Left lung (tissue), 10 donors: ENCODE measurements around the gene ARHGAP26. TPM values are rescaled to one million over a fixed set of nuclear protein-coding genes. Genes with fewer than 3 reads are reported as not detected.
A peak's percentile ranks its signal among the peaks of the same experiment; 100 is the strongest.

Experiments used
- ATAC-seq: fragments of 200-7000 bp; cut with Tn5 transposase; one replicate; pipeline ENCODE4 v1.9.1; 2020; ENCODE audit warnings: moderate library complexity
- DNase-seq, 4 donors: peaks; one replicate each; pipeline ENCODE4 v3.0.0-alpha.2; 2013 to 2020
- H3K27ac ChIP-seq, 2 donors: fragments of 200-600 bp; sonication (generic) in 1 of 2; one replicate each; pipeline versions ENCODE4 v1.5.0 to v1.8.0; 2020 to 2021
- H3K27me3 ChIP-seq, 2 donors: fragments of 200-600 bp; sonication (generic) in 1 of 2; one replicate each; pipeline versions ENCODE4 v1.5.0 to v1.8.0; 2020 to 2021
- H3K36me3 ChIP-seq, 2 donors: fragments of 200-600 bp; sonication (generic) in 1 of 2; one replicate each; pipeline versions ENCODE4 v1.5.0 to v1.8.0; 2020 to 2021
- H3K4me1 ChIP-seq, 2 donors: fragments of 200-600 bp; one replicate each; pipeline ENCODE4 v1.8.0; 2021
- H3K4me3 ChIP-seq, 2 donors: fragments of 200-600 bp; sonication (generic) in 1 of 2; one replicate each; pipeline versions ENCODE4 v1.5.0 to v1.8.0; 2020 to 2021; ENCODE audit warnings: mild to moderate bottlenecking in 1 of 2
- H3K9me3 ChIP-seq, 2 donors: fragments of 200-600 bp; sonication (generic) in 1 of 2; one replicate each; pipeline versions ENCODE4 v1.5.0 to v1.8.0; 2020 to 2021
- CTCF ChIP-seq, 2 donors: fragments of 200-600 bp; sonication (generic) in 1 of 2; IDR thresholded peaks; one replicate each; pipeline versions ENCODE4 v1.5.0 to v1.8.0; 2021; ENCODE audit warnings: antibody characterized with exemption in 2 of 2
- intact Hi-C, 2 donors: fragments of 100-400 bp; cut with DNase I; formaldehyde crosslinking; loops; one replicate each; pipeline versions ENCODE4 v1.11.2 to v1.14.2; 2022
- polyA plus RNA-seq, 6 donors: library from polyadenylated mRNA; unstranded; fragments of 120-200 nt; gene quantifications; one replicate each; pipeline ENCODE4 v1.2.1, GENCODE V29; 2013; ENCODE audit not compliant: insufficient read length in 6 of 6
- total RNA-seq, 2 donors: library from RNA; stranded (reverse); fragmentation: NEBNext Ultra II Directional; extraction: Animal tissue kit (Norgen Biotek cat#: 25700); gene quantifications; one replicate each; pipeline ENCODE4 v1.2.1, GENCODE V29; 2021
- donor health status: DM: no; HTN: yes; CAD: no.
- donor health status: DM: no; HTN: no; CAD: no.

ARHGAP26 gene
- total and polyA plus RNA-seq, 8 donors = 13.9 to 61.9 (median 14.9) TPM

DNA sequence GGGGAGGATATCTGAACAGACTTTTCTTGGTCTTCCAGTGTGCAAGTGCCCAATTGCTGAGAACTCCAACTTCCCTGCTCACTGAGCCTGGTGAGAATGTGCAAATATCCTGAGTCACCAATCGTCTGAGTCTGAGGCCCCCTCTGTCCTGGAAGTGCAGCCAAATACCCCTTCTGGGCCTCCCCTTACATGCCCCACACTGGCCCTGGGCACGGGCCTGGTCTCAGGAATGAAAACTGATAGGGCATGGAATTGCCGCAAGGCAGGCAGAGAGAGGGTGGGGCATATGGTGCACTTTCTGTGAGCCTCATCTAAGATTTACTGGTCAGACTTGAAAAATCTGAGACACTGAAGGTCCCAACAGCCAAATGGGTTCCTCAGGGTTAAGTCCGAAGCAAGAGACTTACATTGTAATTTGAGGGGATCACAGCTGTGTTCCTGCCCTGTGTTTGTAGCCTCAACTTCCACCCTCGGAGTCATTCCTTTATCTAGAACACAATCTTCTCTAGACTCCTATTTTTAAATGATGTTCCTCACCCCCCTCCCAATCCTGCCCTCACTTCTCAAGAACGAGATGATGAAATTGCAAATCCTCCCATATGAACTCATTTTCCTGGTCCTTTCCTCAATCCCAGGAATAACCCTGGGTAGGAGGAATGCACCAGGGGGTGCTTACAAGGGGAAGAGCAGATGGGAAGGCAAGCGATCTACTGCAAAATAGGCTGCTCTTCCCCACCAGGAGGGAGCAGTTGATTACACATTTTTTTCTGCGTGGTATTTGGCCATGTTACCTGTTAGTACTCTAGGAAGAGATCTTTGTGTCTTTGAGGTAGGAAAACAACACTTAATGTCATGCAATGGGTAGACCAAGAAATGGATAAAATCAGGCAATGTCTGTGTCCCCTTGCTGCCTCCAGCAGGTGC is 34.6 kb upstream of the ARHGAP26 start:
- ATAC-seq (no peak), DNase-seq (no peak)
- no peak for TF ChIP-seq CTCF (IDR thresholded peaks at IDR 0.05)
- no peak overlapping the region for H3K4me3 ChIP-seq
- no peaks in the 10 kb centered on the region for H3K4me1 ChIP-seq
- no peaks in the 10 kb centered on the region for H3K36me3 ChIP-seq
- intact Hi-C loops = no loop called here
- H3K27ac ChIP-seq = no peak overlapping the region
- no peaks in the 10 kb centered on the region for H3K27me3 ChIP-seq
- H3K9me3 ChIP-seq = no peaks in the 10 kb centered on the region

- Histone ChIP-seq H3K4me3 (no peak overlapping the region), H3K9me3 (no peaks in the 10 kb centered on the region), H3K36me3 (no peaks in the 10 kb centered on the region), H3K4me1 (no peaks in the 10 kb centered on the region), H3K27ac (no peak overlapping the region), H3K27me3 (no peaks in the 10 kb centered on the region)
- ATAC-seq = no peak
- intact Hi-C loops = no loop called here
- TF ChIP-seq CTCF (IDR thresholded peaks at IDR 0.05) = no peak
- DNase-seq = no peak
Observed at GRCh38 chr5:142736247-142736632, 33.9 kb upstream of the ARHGAP26 start.

GRCh38 chr5:142737179-142737578 is 33.0 kb upstream of the ARHGAP26 start:
- no peaks in the 10 kb centered on the region for H3K36me3 ChIP-seq
- H3K9me3 ChIP-seq = no peaks in the 10 kb centered on the region
- H3K27me3 ChIP-seq = no peaks in the 10 kb centered on the region
- DNase-seq (no peak), ATAC-seq (no peak)
- no peak for TF ChIP-seq CTCF (IDR thresholded peaks at IDR 0.05)
- no peak overlapping the region for H3K27ac ChIP-seq
- H3K4me3 ChIP-seq = no peak overlapping the region
- H3K4me1 ChIP-seq = no peaks in the 10 kb centered on the region
- intact Hi-C loops = no loop called here

DNA sequence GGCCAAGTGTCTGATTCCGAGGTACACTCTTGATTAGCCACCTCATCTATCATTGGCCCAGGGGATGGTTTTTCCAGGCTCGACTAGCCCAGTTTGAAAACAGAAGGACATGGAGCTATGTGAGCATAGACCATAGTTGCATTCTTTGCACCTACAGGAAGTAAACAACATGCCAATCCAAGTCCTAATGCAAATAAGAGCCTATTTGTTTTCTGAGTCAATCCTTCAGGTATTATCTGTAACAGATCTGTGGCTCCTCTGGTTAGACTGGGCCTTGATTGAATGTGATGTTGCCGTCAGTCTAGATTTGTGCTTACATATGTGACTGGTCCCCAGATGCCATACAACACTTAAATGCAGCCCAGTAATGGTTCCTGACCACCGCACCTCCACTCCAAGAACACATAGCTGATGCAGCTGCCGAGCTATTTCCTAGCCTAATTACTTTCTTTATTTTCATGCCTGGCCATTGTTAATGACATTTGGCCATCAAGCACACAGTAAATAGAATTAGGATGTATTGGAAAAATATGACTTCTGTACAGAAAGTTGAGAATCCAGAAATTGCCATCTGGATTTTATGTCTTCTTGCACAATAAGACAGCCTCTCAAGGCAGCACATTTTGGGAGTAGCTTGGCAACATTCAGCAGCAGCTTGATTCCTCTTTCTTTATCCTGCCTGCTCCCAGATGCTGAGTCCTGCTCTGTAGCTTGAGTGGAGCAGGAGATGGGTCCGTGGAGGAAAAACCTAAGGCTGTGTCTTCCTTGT is 29.5 kb upstream of the ARHGAP26 start:
- DNase-seq (peak in 2 of 4 donors; percentile 42 to 72), ATAC-seq (no peak)
- Histone ChIP-seq H3K9me3 (no peaks in the 10 kb centered on the region), H3K27me3 (no peaks in the 10 kb centered on the region), H3K4me1 (peaks cover 0 to 5% of the 10 kb centered on the region in 2 donors), H3K27ac (no peak overlapping the region), H3K36me3 (no peaks in the 10 kb centered on the region), H3K4me3 (no peak overlapping the region)
- intact Hi-C loops = no loop called here
- no peak for TF ChIP-seq CTCF (IDR thresholded peaks at IDR 0.05)
